Upper lobe of left lung (tissue), 6 donors: Measurements from ENCODE around the gene NEK2. TPM values are rescaled to one million over a fixed set of nuclear protein-coding genes. Genes with fewer than 3 reads are reported as not detected.
"Not testable (repeated sequence)": the region's sequence is repeated elsewhere in the genome, so short reads cannot be mapped to it uniquely, and the experiment has no call there.

Source experiments
- ATAC-seq, 2 donors: fragments of 200-7000 bp; cut with Tn5 transposase; one replicate each; pipeline ENCODE4 v1.9.1; 2022; ENCODE audit warnings: mild to moderate bottlenecking in 2 of 2, moderate library complexity in 2 of 2; ENCODE audit not compliant: low FRiP score in 2 of 2
- DNase-seq, 2 donors: peaks; one replicate each; pipeline ENCODE4 v3.0.0-alpha.2; 2019 to 2020
- H3K27ac ChIP-seq, 4 donors: fragments of 200-600 bp; sonication (generic); one replicate each; pipeline ENCODE4 v1.5.1; 2016 to 2019
- H3K27me3 ChIP-seq, 4 donors: fragments of 200-600 bp; sonication (generic); one replicate each; pipeline ENCODE4 v1.5.1; 2017 to 2019
- H3K36me3 ChIP-seq, 4 donors: fragments of 200-600 bp; sonication (generic); one replicate each; pipeline ENCODE4 v1.5.1; 2016 to 2019
- H3K4me1 ChIP-seq, 4 donors: fragments of 200-600 bp; sonication (generic); one replicate each; pipeline ENCODE4 v1.5.1; 2018 to 2019
- H3K4me3 ChIP-seq, 4 donors: fragments of 200-600 bp; sonication (generic); one replicate each; pipeline ENCODE4 v1.5.1; 2017 to 2019; ENCODE audit warnings: mild to moderate bottlenecking in 2 of 4, moderate library complexity in 1 of 4
- H3K9me3 ChIP-seq, 4 donors: fragments of 200-600 bp; sonication (generic); one replicate each; pipeline ENCODE4 v1.5.1; 2018 to 2019
- EP300 ChIP-seq, 4 donors: sonication (generic); formaldehyde crosslinking; IDR thresholded peaks; one replicate each; pipeline ENCODE4 v1.5.1; 2017; ENCODE audit warnings: antibody characterized with exemption in 4 of 4, control low read depth in 2 of 4
- POLR2A ChIP-seq, 4 donors: fragments of 450-650 bp; IDR thresholded peaks; one replicate each; pipeline ENCODE4 v1.5.1; 2016 to 2017; ENCODE audit warnings: antibody characterized with exemption in 4 of 4, mild to moderate bottlenecking in 2 of 4
- POLR2AphosphoS5 ChIP-seq, 2 donors: sonication (generic); formaldehyde crosslinking; IDR thresholded peaks; one replicate each; pipeline ENCODE4 v1.5.1; 2017; ENCODE audit warnings: antibody characterized with exemption in 2 of 2
- WGBS, 2 donors: methylation state at CpG; one replicate each; pipeline ENCODE4 v1.1.5; 2017 to 2018; 5-methylcytosine and 5-hydroxymethylcytosine counted together
- total RNA-seq, 6 donors: library from RNA; depleted of rRNA in 4 of 6; stranded (reverse); fragments of >200 nt in 4 of 6; gene quantifications; one replicate each; pipeline versions ENCODE4 v1.1.0 to v1.2.1, GENCODE V29; 2016 to 2021
- TF ChIP-seq, protein P1 (sequence below), 6 experiments: fragments of 450-650 bp in 4 of 6; fragments of 200-600 bp in 2 of 6; sonication (generic) in 2 of 6; IDR thresholded peaks; one replicate each; pipeline ENCODE4 v1.5.1; 2016 to 2019; ENCODE audit warnings: antibody characterized with exemption in 6 of 6
- donor health status: DM: no; HTN: no; CAD: no; lungs with moderate emphysema.
- donor health status: DM: no; HTN: yes; CAD: no; lungs with severe emphysema.

The NEK2 gene
- total RNA-seq, 6 donors from 2014 or later, result 0.33 to 1.8 (median 1.2) TPM; not detected in 1

DNA sequence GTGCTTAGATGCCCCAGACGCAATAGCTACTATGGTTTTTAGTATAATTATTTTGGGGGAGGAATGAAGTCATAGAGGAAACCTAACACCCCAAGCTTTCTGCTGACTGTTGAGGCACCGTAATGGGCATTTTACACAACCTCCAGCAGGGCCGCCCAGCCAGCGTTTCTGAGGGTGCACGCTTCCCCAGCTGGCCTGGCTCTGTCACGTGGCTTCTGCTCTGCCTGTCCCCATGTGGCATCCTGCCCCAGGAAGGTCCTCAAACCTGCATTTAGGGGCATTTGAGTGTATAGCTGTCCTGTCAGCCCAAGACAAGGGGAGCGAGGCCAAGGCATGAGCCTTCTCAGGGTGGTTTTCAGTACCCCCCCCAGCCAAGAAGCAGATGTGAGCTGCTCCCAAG lies 10.4 kb upstream of the NEK2 start:
- Histone ChIP-seq H3K27ac (no peak overlapping the region), H3K4me3 (no peak overlapping the region)

DNA sequence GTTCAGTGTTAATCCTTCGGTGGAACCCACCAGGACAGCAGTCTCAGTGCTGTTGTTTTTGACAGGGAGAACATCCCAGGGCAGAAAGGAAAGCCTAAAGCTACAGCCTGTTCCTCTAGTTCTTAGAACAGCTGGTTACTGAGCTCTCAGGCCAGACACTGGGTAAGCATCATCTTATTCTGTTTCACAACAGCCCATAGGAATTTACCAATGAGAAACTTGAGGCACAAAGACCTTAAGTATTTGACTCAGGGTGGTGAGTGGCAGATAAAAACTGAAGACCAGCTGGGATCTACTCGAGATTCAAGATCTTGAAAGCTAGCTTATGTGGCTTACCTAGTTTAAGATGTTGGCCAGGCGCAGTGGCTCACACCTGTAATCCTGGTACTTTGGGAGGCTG lies 9.4 kb upstream of the NEK2 start:
- ATAC-seq (no peak), DNase-seq (no peak)
- Histone ChIP-seq H3K27ac (no peak overlapping the region), H3K4me3 (no peak overlapping the region), H3K4me1 (peaks cover 0 to 5% (median 2%) of the 10 kb centered on the region in 4 donors), H3K36me3 (no peaks in the 10 kb centered on the region), H3K27me3 (no peaks in the 10 kb centered on the region), H3K9me3 (no peaks in the 10 kb centered on the region)
- 63 to 91% methylated on average over 3 of the region's 3 CpGs for WGBS, 2 donors
- TF ChIP-seq POLR2AphosphoS5 (IDR thresholded peaks at IDR 0.05), result no peak
- TF ChIP-seq POLR2A (IDR thresholded peaks at IDR 0.05), result no peak
- TF ChIP-seq, protein P1, sequence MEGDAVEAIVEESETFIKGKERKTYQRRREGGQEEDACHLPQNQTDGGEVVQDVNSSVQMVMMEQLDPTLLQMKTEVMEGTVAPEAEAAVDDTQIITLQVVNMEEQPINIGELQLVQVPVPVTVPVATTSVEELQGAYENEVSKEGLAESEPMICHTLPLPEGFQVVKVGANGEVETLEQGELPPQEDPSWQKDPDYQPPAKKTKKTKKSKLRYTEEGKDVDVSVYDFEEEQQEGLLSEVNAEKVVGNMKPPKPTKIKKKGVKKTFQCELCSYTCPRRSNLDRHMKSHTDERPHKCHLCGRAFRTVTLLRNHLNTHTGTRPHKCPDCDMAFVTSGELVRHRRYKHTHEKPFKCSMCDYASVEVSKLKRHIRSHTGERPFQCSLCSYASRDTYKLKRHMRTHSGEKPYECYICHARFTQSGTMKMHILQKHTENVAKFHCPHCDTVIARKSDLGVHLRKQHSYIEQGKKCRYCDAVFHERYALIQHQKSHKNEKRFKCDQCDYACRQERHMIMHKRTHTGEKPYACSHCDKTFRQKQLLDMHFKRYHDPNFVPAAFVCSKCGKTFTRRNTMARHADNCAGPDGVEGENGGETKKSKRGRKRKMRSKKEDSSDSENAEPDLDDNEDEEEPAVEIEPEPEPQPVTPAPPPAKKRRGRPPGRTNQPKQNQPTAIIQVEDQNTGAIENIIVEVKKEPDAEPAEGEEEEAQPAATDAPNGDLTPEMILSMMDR (IDR thresholded peaks at IDR 0.05), result no peak
- no peak for TF ChIP-seq EP300 (IDR thresholded peaks at IDR 0.05)

More for the DNA sequence above, 10.4 kb upstream of the NEK2 start:
- DNase-seq (peak in 1 of 2 donors; percentile 38), ATAC-seq (no peak)
- Histone ChIP-seq H3K36me3 (no peaks in the 10 kb centered on the region), H3K4me1 (peaks cover 0 to 5% (median 1%) of the 10 kb centered on the region in 4 donors), H3K9me3 (no peaks in the 10 kb centered on the region), H3K27me3 (no peaks in the 10 kb centered on the region)
- no peak for TF ChIP-seq EP300 (IDR thresholded peaks at IDR 0.05)
- no peak for TF ChIP-seq POLR2AphosphoS5 (IDR thresholded peaks at IDR 0.05)
- TF ChIP-seq POLR2A (IDR thresholded peaks at IDR 0.05), result no peak
- TF ChIP-seq, protein P1 (IDR thresholded peaks at IDR 0.05), result no peak
- WGBS, 2 donors, result 78 to 80% methylated on average over 5 to 7 of the region's 7 CpGs

DNA sequence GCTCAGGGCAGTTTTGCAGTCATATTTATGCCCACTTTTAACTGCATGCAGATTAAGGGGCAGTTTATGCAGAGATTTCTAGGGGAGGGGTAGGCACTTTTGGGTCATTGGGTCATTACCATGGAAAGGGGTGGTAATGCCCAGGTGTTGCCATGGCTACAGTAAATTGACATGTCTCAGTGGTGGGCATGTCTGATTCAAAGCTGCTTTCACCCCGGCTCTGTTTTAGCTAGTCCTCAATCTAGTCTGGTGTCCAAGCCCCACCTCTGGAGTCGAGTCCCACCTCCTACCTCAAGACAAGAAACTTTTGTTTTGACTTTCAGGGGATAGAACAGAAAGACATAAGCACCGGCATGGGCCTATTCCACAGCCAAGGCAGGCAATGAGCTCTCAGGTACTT lies 8.9 kb upstream of the NEK2 start:
- H3K36me3 ChIP-seq, result no peaks in the 10 kb centered on the region
- DNase-seq (no peak), ATAC-seq (no peak)
- no peak overlapping the region for H3K4me3 ChIP-seq
- H3K4me1 ChIP-seq, result peaks cover 0 to 5% (median 2%) of the 10 kb centered on the region in 4 donors
- H3K27ac ChIP-seq, result no peak overlapping the region
- no peaks in the 10 kb centered on the region for H3K9me3 ChIP-seq
- no peaks in the 10 kb centered on the region for H3K27me3 ChIP-seq
- no peak for TF ChIP-seq POLR2A (IDR thresholded peaks at IDR 0.05)
- TF ChIP-seq EP300 (IDR thresholded peaks at IDR 0.05), result no peak
- no peak for TF ChIP-seq POLR2AphosphoS5 (IDR thresholded peaks at IDR 0.05)
- TF ChIP-seq, protein P1 (IDR thresholded peaks at IDR 0.05), result no peak
- 75 to 76% methylated on average over 3 of the region's 3 CpGs for WGBS, 2 donors

GRCh38 chr1:211683396-211684297 lies 8.2 kb upstream of the NEK2 start:
- H3K4me3 ChIP-seq, result no peak overlapping the region
- no peak for DNase-seq
- no peak for TF ChIP-seq EP300 (IDR thresholded peaks at IDR 0.05)
- no peak for TF ChIP-seq POLR2A (IDR thresholded peaks at IDR 0.05)
- no peaks in the 10 kb centered on the region for H3K27me3 ChIP-seq
- no peaks in the 10 kb centered on the region for H3K36me3 ChIP-seq
- peaks cover 0 to 5% (median 2%) of the 10 kb centered on the region in 4 donors for H3K4me1 ChIP-seq
- H3K27ac ChIP-seq, result no peak overlapping the region
- ATAC-seq, result no peak
- 79 to 87% methylated on average over 5 to 8 of the region's 8 CpGs for WGBS, 2 donors
- no peaks in the 10 kb centered on the region for H3K9me3 ChIP-seq

- WGBS, 2 donors, result 89 to 94% methylated on average over 7 of the region's 7 CpGs
- DNase-seq, H3K4me3 ChIP-seq, H3K4me1 ChIP-seq, H3K9me3 ChIP-seq, ATAC-seq, H3K27me3 ChIP-seq, H3K27ac ChIP-seq, H3K36me3 ChIP-seq: not testable (repeated sequence)
These were observed 6.8 kb upstream of the NEK2 start for GRCh38 chr1:211682186-211682585.
